Right renal pelvis (tissue), 4 donors: Measurements from ENCODE around the gene MALL. TPM values are rescaled to one million over a fixed set of nuclear protein-coding genes. Genes with fewer than 3 reads are reported as not detected.
"Not testable (repeated sequence)": the region's sequence is repeated elsewhere in the genome, so short reads cannot be mapped to it uniquely, and the experiment has no call there.

Experiments
- DNase-seq, 4 donors: peaks; one replicate each; pipeline ENCODE4 v3.0.0-alpha.2; 2013; ENCODE audit warnings: low read depth in 4 of 4, low spot score in 3 of 4, missing footprints in 1 of 4
- polyA plus RNA-seq, 4 donors: library from polyadenylated mRNA; unstranded; fragments of 120-200 nt; gene quantifications; one replicate each; pipeline ENCODE4 v1.2.1, GENCODE V29; 2013; ENCODE audit not compliant: insufficient read length in 4 of 4

The MALL gene
- polyA plus RNA-seq, 4 donors, result 13.0 to 16.5 (median 15.8) TPM

DNA sequence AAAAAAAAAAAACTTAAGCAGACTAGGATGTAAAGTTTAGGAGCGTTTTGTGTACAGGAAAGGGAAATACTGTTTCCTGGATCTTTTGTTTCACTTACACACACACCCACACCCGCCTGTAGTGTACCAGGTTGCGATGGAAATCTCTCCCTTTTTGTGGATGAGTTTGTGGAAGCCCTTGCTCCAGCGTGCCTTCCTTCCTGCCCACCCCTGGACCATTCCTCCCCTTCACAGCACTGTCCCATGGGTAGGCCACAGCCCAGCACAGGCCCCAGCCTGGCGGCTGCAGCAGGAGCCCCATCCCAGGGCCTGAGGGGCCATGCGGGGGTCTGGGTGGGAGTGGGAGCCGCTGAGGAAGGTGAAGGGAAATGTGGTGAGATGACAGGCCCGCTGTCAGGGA is 15.1 kb downstream of the MALL start:
- no peak for DNase-seq

DNA sequence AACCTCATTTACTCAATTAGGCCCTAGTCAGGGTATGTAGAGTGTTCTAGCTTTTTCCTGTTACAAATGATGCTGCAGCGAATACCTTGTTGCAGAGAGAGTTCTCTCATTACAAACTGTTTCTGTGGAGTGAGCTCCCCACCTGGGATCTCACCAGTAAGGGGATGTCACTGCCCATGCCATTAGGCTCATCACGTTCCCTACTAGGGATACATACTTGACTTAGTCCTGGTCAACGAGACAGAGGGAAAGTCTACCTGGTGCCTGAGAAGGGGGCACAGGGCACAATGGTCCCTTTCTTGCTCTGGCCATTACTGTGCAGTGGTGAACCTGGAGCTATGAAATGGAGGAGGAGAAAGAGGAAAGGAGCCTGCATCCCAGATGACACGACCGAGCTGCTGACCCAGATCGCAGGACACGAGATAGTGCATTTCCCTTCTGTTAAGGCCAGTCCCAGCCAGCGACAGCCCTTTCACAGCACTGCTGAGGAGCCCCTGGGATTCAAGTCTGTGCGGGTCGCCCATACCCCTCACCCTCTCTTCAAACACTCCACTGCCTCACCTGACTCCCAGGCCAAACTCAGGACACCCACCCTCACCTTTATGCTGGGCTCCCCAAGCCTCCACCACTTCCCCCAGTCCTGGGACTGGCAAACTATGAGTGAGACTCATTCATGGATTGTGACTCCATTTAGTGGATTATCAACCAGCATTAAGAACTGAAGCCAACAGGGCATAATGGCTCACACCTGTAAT is 16.0 kb downstream of the MALL start:
- no peak for DNase-seq

DNA sequence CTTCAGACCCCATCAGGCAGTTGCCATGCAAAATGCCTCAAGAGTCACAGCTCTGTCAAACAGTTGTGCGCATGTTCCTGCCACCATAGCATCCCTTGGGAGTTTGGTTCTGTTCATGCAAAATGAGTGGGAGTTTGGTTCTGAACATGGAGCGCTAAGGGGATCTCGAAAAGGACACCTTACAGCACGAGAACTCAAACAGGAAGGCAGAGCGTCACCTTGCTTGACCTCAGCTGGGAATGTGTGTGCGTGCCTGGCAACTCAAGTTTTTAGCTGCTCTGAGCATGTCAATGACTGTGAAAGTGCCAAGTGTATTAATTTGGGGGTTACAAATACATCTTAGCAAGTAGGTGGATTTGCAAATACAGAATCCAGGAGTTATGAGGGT is 16.6 kb downstream of the MALL start:
- DNase-seq, result no peak

DNA sequence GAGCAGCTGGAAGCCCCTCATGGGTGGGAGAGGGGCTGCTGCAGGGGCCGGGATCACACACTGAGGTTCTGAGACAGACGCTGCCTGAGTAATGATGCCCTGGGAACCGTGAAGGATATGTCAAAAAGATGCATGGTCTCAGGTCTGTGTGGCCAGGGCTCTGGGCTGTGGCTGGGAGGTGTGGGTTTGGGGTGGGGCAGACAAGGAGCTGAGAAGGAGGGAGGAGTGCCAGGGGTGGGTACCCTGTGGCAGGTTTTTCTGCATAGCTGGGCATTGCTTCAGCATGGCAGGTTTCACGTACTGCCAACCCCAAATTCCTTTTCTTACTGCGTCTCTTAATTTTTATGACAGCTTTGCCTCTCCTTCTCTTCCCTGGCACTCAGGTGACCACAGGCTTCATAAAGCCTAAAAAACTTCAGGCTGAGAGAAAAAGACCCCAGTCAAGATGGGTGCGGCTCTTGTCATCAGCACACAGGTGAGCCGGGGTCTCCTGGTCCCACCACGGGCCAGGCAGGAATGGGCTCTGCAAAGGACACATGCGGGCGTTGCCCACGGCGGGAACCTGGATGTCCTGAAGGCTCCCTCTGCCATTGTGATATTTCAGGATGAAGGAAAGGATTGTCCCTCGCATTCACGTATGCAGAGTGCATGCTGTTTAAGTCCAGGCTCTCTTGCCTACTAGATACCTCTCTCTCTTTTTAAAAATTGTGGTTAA is 18.0 kb downstream of the MALL start:
- DNase-seq, result no peak

DNA sequence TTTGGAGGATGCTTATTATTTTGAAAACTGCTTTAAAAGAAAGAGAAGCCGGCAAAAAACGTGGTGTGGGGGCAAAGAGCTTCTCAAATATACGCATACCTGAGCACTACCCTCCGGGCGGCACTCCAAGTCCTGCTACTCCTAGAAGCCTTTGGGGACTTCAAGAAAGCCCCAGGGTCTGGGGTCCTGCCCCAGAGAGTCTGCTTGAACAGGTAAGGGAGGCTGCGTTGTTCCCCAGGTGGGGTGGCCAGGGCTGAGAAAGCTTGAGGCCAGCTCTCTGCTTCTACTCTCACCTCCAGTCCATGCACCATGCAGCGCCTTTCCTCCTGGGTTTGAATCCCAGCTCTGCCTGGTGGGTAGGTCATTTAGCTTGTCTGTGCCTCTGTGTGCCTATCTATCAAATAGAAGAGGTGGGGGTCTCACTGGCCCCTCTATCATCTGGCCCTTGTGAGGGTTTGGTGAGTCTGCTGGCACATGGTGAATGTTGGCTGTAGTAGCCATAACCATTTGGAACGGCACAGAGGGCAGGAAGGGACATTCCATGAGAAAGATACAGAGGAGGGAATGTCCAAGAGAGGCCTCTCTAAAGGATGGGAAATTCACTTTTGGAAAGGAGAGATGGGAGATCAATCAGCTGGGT is 19.5 kb downstream of the MALL start:
- no peak for DNase-seq

DNA sequence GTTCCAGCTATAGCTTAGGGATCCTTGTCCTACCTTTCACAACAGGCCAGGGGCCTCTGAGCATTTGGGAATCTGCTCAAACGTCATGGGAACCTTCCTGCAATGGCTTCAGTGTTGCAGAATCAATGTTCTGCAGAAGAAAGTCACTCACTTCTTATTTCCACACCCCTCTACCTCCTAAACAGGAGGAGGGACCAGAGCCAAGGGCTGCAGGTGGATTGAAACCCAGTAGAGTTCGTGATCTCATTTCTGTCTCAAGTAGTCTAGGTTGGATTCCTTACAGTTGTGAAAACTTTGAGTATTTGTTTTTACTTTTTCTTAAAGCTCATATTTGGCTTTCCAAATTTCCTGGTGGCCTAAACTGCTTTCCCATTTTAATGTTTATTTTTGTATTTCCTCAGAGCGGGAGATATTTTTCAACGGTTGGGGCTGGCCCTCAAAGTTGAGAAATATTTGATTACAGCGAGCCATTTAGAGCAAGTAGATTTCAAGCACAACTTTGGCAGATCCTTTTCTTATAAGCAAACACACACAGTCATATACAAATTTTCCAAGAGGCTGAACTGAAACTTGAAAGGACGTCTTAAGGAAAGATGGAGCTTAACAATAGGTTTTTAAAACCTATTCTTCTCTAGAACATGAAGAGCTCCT is 20.6 kb downstream of the MALL start:
- DNase-seq, result not testable (repeated sequence)

DNA sequence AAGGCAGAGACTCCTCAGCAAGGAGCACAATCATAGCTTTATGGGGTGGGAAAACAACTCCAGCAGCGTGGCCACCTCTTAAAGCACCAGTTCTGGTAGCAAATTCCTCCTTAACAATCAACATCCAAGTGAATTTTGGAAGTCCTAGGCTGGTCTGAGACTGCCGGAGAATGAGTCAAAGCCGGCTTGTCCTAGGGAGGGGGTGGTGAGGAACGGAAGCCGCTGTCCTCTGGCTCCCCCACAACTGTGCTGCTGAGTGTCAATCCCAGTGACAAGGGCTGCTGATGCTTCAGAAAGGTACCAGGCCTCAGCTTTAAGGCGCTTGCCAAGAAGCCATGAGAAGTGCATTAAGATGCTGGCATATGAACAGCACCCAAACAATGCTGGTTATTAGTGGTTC is 21.7 kb downstream of the MALL start:
- not testable (repeated sequence) for DNase-seq

DNA sequence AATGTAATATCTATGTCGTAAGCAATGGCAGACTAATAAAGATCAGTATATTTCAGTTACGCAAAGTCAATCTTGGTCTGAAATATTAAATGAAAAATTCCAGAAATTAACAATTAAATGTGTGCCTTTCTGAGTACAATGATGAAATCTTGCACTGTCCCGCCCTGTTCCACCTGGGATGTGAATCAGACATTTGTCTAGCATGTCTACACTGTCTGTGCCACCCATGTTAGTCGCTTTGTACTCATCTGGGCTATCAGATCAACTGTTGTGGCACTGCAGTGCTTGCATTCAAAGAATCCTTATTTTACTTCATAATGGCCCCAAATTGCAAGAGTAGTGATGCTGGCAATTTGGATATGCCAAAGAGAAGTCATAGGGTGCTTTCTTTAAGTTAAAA is 25.5 kb downstream of the MALL start:
- not testable (repeated sequence) for DNase-seq

DNA sequence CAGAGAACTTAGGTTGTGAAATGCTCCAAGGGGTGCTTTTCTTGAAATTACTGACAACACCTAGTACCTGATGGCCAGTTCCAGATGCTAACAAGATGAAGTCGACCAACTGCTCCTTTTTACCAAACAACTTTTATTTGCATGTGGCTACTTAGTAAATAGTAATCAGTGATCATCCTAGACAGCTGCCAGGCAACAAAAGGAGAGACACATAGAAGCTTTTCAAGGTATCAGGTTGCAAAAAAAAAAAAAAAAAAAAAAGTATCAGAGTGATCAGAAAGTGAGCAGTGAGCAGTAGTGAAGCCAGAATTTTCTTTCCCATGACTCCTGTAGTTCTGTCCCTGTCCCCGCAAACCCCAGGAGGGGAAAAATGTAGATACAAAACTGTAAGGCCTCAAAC is 31.9 kb downstream of the MALL start:
- not testable (repeated sequence) for DNase-seq

DNA sequence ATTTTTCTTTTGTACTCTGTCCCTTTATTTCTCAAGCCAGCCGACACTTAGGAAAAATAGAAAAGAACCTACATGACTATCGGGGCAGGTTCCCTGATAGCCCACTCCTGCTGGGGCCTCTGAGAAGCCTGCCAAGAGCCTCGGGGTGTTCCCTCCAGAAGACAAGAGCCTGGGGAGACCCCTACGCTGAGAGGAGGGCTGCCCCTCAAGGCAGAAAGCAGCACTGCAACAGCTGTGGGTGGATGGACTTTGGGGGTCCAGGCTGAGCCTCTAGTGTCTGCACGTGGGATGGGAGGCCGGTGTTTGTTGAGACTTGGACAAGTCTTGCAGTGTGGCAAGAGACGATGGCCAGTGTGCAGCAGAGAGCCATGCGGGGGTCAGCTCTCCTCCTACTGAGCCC is 32.5 kb downstream of the MALL start:
- DNase-seq, result not testable (repeated sequence)

DNA sequence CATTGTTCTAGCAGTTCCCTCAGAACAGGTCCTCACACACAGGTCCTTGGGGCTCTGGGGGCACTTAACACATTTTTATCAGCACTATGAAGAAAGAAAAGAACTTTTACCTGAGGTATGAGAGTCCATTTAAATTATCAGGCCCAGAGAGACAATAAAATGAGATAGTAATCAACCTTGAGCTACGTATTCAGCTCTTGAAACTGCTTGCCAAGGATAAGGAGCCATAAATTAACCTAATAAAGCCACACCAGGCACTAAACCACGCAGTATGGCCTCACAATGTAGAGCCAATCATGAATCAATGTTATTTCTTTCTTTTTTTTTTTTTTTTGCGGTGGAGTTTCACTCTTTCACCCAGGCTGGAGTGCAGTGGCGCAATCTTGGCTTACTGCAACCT is 37.5 kb downstream of the MALL start:
- DNase-seq, result not testable (repeated sequence)

DNA sequence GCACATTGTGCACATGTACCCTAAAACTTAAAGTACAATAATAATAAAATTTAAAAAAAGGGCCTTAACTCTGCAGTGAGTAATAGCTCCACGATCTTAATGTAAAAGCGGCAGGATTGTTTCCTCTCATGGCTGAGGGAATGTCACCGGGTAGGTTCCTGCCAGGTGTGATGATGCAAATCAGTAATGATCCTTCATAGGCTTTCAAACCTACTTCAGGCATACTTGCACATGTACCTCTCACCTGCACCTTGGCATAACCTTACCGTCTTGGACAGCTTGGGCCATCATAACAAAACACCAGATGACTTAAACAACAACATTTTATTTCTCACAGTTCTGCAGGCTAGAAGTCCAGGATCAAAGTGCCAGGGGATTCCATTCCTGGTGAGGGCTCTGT is 39.7 kb downstream of the MALL start:
- not testable (repeated sequence) for DNase-seq

DNA sequence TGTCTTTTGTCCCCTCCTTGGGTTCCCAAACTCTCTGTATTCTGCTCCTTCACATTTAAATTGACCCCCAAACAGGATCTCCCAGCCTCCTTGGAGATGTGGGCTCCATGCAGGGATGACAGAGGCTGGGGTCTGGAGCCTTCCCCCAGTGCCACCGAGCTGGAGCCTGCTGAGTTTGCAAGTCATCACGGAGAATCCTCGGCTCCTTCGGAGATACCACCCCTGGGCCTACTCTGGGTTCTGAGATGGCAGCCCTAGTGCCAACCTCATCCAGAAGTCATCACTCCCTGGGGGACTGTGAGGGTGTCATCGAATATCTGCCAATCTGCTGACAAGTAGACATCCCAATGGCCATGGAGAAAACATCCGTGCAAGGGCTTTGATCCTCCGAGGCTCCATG is 45.8 kb downstream of the MALL start:
- not testable (repeated sequence) for DNase-seq

DNA sequence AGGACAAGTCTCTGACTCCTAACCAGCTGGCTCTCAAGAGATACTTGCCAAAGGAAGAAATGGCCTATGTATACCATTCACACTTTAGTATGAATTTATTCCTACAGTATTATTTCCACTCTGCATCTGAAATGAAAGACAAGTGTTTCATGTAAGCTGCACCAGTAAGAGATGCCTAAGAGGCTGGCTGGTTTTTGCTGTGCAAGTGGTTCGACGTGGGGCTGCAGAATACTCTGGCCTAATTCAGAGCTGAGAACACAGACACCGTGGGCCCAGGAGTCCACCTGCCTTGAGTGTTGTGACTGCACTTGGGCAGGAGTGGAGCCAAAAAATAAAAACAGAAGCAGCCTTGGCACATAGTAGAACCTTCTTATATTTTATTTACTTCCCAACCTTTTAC is 47.5 kb downstream of the MALL start:
- not testable (repeated sequence) for DNase-seq

DNA sequence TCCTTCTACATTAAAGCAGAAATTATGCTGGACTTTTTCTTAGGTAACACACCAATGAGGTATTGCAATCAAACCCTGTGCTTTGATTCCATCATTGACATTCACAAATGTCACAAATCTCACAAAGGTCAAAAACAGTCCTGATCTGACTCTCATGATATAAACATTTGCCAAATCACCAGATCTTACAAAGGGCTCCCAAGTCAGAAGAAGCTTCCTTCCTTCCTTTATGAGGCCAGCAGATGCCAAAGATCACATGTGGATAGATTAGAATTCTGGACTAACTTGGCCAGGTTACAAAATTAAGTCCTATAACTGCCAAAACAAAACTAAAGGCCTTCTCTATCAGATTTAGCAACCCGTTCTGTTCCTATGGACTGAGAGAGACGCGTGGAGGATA is 53.3 kb downstream of the MALL start:
- DNase-seq, result not testable (repeated sequence)

DNA sequence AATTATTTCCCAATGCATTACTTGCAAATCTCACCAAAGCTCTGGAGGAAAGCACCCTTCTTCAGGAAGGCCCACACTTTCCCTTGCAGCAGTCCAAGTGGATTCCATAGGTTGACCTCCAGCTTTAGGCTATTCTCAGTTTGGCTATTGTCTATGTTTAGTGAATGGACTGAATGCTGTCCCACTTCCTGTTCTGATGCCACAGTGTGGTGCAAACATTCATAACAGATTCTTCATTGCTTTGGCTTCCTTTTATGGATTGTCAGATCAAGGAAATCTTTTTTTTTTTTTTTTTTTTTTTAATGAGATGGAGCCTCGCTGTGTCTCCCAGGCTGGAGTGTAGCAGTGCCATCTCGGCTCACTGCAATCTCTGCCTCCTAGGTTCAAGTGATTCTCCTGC is 55.1 kb downstream of the MALL start:
- DNase-seq, result not testable (repeated sequence)

DNA sequence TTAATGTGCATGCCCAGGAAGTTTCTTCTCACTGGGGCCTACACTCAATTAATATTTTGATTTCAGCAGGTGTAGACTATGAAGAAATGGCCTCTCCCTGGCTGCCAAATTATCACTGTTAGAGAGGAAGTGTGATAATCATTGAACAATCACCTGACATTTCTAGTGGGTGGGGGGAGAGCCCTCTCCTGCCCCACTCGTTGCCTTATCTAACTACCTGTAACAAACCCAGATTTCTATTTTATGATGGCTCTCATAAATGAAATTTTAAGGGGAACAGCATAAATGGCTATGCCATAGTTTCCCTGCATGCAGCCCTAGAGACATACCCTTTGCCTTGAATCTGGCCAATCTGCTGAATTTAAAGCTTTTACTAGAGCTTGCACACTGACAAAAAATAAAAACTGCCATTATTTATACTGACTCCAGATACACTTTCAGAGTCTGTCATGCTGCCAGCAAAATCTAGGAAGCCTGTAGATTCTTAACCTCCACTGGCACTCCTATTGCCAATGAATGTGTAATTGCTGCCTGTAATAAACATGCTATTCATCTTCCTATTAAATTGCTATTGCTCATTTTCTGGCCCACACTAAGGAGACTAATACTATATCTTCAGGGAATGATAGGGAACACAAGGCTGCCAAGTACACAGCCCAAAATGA is 55.8 kb downstream of the MALL start:
- DNase-seq, result not testable (repeated sequence)

DNA sequence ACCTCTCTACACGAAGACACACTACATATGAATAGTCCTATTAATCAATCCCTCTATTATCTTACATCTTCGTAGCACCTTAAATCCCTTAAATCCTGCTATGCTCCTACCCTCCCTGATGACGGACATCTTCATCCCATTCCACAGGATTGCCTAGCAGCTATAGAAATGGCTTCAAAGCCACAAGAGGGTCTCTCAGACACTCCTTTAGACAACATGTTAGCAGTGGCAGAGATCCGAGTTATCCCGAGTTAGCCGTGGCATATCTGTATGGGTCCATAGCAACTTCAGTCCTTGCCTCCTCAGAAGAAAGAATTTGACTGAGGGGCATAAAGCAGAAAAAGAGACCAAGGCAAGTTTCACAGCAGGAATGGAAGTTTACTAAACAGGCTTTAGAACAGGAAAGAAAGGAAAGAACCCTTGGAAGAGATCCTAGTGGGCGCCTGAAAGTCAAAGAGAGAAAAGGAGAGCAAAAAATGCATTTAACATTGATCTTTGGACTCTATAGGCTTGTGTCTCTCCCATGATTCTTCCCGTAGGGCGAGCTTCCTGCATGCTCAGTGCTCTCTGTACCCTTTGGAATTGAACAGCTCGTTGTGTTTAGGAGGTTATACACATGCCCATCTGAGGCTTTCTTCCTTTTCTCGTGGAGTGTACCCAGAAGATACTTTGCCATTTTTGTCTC is 56.5 kb downstream of the MALL start:
- DNase-seq, result not testable (repeated sequence)

DNA sequence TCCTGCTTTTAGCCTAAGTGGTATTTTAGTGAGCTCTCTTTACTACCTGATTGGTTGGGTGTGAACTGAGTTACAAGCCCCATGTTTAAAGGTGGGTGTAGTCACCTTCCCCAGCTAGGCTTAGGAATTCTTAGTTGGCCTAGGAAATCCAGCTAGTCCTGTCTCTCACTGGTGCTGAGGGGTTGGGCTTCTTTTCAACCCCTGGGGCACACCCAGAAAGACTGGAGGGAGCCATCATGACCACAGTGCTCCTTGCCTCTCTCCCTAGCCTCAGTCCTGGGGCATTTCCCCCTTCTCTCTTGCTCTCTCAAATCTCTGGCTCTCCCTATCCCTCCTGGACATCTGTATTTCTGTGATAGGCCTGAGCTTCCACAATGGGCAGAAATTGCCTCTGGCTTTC is 57.6 kb downstream of the MALL start:
- not testable (repeated sequence) for DNase-seq

DNA sequence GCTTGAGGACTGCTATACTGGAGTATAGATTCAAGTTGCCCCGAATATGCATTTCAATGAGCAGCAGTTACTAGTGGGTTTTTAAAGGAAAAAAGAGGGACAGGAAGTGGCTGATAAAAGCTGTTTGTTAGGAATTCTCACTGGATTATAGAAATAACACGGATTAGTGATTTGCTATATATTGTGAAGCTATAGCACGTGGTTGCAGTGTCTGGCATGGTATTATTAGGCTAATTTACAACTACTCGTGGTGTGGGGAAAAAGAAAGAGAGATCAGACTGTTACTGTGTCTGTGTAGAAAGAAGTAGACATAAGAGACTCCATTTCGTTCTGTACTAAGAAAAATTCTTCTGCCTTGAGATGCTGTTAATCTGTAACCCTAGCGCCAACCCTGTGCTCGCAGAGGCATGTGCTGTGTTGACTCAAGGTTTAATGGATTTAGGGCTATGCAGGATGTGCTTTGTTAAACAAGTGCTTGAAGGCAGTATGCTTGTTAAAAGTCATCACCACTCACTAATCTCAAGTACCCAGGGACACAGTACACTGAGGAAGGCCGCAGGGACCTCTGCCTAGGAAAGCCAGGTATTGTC is 59.7 kb downstream of the MALL start:
- not testable (repeated sequence) for DNase-seq
